ENCODE data around the gene DMWD.

Gene DMWD

DNA sequence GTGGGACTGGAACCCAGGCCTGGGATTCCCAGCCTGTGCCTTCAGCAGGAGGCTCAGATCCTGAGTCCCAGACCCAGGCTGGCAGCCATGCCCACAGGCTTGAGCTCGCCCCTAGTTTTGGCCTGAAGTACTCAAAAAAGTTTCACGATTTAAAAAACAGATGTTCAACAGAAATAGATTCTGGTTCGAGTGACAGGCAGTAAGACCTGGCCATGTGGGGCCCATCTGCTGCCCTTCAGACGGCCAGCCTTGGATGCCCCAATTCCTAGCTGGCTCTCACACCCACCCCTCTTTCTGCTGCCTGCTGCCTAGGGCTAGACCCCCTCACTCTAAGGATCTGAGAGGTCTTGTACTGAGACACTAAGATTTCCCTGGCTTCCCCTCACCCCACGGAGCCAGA, 7.5 kb downstream of the DMWD start:
- DNase-seq (ENCODE audit: low spot score), result no peak

DNA sequence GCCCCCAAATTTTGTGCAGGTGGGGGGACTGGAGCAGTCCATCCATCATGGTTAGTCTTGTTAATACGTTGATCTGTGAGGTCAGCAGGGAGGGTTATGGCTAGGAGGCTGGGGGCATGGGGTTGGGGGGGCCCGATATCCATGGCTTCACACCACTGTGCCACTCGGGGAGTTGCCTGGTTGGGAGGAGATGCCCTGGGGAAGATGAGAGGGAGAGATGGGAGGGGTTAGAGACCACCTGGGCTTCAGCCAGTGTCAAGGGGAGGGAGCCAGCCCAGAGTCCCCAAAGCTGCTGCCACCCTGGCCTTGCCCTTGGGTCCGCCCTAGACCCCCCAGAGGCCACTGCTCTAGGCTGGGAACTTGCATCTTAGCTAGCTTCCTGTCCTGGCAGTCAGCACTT, 8.5 kb downstream of the DMWD start:
- no peak for DNase-seq (ENCODE audit: low spot score)

DNA sequence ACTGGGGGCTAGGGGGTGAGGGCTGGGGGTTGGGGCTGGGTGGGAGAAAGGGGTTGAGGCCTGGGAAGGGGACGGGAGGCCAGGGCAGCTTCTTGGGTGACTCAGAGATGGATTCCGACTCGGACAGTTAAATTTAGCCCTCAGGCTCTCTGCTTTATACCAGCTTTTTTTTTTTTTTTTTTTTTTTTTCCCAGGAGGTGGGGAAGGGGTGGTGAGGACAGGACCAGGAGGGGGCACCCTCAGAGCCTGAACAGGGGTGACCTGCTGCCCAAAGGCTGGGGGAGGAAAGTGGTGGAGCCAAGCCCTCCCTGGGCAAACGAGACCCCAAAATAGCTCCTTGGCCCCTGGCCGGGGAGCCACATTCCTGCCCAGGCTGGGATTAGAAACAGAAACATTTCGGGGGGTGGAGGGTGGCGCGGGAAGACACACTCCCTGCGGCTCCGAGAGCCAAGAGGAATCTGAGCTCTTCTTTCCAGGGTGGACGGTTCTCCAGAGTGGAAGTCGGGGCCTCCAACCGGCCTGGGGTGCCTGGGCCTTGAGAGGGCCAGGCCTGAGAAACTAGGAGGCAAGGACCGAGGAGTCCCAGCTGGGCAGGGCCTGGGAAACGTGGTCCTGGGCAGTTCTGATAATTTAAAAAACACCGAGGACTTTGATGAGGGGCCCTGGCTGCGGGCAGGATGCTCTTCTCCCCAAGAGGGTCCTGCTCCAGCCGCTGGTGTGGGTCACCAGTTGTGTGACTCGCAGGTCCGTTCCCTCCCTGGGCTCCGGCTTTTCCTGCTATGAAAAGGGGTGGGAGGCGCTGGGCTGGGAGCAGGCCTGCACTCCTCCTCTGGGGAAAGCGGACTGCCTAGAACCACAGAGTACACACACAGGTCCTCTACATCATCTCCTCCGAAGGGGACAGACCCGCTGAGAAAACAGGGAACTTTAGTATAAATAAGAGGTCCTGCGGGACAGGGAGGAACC, 9.5 kb downstream of the DMWD start:
- DNase-seq (ENCODE audit: low spot score), result no peak

DNA sequence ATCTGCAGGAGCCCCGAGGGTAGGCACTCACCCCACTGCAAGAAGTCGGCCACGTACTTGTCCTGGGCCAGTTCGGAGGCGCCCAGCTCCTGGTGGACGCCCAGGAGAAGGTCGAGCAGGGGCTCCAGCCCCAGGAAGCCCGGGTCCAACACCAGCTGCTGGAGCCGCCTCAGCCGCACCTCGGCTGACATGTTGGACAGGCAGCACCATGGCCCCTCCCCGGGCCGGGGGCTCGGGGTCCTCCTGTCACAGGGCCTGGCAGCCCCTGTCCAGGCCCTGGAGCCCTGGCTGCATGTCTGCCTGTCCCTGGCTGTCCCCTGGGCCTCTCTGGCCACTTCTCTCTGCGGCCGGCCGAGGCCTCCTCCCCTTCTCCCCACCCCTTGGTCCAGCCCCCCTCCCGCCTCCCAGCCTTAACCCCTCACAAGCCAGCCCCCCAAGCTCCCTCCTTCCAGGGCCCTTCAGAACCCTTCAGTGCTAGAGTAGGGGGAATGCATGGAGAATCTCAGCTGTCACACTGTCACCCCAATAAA, 10.4 kb downstream of the DMWD start, which contains the start of gene DMPK:
Gene DMPK, minus strand, starts transcription at position 329 of the 530 bp plus-strand sequence. Its CDS starts 138 bp downstream, at position 191.
- DNase-seq (ENCODE audit: low spot score), result no peak

DNA sequence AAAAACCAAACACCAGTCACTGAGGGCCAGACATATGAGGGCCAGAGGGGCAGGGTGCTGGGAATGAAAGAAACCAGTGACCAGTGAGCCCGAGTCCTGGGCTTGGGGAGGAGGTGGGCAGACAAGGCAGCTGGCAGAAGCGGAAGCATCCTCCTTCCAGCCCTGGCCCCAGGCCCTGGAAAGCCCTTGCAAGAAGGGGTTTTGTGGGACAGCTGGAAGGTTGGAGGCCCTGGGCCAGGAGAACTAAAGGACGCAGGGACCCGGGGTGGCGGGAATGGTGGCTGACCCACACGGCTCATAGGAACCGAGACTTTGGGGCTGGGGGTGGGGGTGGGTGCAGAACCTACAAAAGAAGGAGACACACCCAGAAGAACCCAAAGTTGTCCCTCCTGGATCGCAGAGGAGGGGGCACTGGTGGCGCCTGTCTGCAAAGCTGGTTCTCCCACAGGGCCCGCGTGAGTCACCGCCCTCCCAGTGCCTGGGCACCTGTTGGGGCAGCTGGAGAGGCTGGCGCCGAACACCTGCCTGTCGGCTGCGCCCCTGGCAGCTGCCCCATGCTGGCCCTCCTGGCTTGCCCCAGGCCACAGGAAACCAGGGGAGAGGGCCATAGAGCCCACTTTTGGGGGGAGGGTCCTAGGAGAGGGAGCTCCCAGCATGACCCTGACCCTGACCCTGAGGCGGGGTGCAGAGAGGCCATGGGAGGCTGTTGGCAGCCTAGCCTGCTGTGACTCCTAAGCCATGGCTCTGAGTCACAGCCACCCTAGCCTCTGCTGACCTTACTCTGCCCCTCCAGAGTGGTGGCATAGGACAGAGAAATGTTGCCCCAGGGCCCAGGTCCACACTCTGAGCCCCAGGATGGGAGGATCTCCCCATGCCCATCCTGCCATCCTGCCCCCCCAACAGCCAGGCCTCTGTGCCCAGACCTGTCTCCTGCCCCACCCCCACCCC, 11.2 kb downstream of the DMWD start:
- no peak for DNase-seq (ENCODE audit: low spot score)

DNA sequence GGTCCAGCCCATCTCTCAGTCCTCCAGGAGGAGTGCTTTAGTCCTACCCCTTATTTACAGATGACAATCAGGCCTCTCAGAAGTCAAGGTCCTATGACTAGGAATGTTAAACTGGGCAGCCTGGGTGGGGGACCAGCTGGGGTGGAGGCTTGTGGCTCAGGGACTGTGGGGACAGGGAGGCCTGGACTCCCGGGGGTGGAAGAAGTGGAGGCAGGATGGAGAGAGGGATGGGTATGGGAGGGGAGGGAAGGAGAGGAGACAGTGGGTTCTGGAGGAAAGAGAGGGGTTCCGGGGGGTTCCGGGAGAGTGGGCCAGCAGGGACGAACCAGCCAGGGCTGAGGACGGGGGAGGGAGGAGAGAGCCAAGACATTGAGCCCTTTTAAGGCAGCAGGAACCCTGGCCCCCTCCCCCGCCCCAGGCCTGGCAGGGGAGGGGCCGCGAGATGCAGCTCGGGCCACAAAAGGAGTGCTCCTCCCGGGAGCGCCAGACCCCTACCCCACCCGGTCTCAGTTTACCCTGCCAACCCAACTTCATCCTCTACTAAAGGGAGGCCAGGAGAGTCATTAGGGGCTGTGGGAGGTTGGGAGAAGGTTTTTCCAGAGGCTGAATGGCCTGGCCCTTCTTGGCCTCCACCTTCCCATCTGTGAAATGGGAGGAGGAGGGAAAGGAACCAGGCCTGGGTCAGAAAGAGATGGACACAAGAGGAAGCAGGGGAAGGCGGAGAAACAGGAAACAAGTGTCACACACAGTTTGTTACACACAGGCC, 12.0 kb downstream of the DMWD start:
- DNase-seq (ENCODE audit: low spot score), result no peak

DNA sequence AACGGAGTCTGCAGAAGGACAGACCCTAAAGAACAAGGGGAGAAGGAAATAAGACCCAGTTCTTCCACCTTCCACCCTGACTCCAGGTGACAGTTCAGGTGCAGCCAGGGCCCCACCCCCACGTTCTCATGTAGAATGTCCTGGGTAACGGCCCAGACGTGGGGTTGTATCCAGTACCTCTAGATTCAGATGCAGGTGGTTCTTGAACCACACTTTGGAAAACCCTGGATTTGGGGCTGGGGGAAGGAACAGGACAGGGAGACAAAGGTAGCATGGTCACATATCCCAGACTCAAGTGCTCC, 12.5 kb downstream of the DMWD start:
- no peak for DNase-seq (ENCODE audit: low spot score)

DNA sequence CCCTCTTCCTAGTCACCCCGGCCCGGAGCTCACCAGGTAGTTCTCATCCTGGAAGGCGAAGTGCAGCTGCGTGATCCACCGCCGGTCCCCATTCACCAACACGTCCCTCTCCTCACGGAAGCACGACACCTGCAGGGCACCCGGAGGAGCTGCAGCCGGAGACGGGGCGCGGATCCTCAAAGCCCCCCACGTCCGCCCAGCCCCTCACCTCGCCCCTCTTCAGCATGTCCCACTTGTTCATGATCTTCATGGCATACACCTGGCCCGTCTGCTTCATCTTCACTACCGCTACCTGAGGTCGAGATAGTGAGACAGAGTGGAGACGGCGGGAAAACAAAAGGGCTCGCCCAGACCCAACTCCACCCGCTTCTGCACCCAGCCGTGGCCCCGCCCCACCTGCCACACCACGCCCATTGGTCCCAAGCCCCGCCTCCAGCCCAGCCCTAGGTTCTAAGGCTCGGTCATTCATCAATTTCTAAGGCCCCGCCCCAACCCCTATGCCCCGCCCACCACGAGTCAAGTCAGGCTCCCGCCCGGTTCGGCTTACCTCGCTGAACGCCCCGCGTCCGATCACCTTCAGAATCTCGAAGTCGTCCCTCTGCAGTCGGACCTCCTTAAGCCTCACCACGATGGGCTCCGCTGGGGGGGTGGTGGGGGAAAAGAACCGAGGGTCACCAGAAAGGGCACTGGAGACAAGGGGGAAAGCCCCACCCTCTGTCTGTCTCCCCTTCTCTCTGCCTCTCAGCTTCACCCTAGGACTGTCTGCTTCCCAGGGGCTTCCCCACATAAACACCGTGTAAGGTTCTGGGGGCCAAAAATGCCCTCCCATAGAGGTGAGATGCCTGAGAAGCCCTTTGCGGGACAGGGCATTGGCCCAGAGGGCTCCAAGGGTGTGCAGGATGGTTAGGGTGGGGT, 13.2 kb downstream of the DMWD start:
- peak; percentile 85 for DNase-seq (ENCODE audit: low spot score)

DNA sequence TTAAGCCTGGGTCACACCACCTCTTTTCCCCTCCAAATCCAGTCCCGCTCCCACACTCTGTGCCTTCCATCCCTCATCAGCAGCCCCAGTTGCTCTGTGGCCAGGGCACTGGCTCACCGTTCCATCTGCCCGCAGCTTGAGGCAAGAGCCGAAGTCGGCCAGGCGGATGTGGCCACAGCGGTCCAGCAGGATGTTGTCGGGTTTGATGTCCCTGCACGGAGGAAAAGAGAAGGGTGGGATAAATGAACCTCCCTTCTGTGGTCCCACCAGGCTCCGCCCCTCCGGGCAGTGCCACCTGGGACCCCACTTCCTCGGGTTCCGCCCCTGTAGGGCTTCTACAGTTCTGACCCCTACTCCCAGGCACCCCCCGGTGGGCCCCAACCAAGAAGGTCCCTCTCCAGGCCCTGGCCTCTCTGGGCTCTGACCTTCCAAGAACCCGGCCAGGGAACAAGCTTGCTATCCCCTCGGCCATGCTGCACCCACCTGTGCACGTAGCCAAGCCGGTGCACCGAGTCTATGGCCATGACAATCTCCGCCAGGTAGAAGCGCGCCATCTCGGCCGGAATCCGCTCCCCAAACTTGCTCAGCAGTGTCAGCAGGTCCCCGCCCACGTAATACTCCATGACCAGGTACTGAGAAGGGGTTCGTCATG, 14.5 kb downstream of the DMWD start:
- no peak for DNase-seq (ENCODE audit: low spot score)

DNA sequence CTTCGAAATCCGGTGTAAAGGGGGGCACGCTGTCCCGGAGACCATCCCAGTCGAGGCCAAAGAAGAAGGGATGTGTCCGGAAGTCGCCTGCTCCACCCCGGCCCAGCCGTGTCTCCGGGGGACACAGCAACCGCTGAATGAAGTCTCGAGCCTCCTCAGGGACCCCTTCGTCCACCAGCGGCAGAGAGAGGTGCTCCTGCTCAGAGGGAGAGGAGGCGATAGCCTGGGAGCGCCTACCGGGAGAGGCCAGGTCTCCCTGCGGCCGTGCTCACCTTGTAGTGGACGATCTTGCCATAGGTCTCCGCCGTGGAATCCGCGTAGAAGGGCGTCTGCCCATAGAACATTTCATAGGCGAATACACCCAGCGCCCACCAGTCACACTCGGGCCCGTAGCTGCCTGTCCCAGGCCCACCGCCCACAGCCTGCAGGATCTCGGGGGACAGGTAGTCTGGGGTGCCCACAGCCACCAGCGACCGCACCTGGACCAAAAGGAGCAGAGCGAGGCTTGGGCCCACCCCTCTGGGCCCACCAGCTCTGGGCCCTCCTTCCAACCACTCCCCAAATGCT, 15.2 kb downstream of the DMWD start:
- no peak for DNase-seq (ENCODE audit: low spot score)

DNA sequence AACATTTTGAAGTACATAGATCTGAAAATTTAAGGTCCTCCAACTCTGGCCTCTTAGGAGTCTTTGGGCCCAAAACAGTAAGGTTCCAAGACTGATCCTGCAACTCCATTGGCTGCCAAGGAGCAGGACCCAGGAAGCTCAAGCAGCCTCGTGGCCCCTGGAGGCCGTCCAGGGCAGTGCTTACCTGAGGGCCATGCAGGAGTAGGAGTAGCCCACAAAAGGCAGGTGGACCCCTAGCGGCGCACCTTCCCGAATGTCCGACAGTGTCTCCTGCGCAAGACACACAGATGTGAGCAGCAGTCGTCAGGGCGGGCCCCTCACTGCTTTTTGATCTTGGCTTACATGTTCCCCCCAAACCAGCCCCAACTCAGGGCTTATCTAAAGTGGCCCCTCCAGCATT, 17.9 kb downstream of the DMWD start:
- no peak for DNase-seq (ENCODE audit: low spot score)

DNA sequence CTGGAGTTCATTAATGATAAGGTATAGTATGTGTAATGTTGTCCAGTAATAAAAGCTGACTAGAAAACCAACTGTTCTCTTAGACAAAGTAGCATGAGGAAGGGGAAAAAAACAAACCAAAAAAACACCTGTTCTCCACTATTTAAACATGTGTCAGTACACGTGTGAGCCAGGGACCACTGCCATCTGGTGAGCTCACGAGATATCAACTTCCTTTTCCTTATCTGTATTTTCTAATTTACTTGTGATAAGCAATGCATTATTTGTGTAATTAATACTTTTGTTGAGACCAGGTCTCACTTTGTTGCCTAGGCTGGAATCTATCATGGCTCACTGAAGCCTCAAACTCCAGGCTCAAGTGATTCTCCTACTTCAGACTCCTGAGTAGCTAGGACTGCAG, 19.3 kb downstream of the DMWD start:
- no peak for DNase-seq (ENCODE audit: low spot score)

DNA sequence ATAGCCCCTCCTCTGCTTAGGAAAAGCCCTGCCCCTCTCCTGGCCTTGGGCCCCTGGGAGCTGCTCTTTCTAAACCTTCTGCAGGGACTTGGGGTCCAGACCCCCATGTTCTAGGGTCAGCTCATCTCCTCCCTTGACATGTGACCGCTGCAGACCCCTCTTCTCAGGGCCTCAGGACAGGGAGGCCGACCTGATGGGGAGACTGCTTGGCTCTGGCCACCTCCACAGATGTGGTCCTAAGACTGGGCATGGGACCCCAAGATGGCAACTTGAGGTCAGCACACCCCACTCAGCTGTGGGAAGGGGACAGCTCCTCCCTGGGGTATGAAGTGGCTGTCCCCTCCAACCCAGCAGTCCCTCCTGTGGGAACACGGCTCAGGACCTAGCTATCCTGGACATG, 19.7 kb downstream of the DMWD start:
- no peak for DNase-seq (ENCODE audit: low spot score)

DNA sequence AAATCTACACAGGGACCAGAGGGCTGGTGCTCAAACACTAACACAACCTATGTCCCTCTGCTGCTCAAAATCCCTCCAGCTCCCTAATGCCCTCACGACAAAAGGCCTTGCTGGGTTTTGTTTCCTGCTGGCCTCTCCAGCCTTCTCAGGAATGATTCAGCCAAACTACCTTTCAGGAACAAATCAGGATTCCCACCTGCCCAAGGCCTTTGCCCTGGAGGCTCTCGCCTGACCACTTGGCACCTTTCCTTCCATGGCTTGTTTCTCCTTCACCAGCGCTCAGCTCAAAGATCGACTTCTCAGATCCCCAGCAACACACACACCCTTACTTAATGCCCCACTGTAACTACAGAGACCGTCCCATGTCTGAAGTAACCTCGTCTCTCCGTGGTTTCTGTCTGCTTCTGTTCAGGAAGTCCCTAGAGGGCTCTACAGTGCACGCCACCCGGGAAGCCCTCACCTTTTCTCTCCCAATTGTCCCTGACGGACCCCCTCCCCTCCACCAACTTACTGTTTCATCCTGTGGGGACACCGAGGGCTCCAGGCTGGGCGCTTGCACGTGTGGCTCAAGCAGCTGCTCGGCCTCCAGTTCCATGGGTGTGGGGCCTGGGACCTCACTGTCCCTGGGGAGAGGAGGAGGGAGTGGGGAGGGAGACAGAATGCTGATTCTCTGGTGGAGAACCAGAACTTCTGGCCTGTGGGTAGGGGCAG, 20.4 kb downstream of the DMWD start:
- no peak for DNase-seq (ENCODE audit: low spot score)

DNA sequence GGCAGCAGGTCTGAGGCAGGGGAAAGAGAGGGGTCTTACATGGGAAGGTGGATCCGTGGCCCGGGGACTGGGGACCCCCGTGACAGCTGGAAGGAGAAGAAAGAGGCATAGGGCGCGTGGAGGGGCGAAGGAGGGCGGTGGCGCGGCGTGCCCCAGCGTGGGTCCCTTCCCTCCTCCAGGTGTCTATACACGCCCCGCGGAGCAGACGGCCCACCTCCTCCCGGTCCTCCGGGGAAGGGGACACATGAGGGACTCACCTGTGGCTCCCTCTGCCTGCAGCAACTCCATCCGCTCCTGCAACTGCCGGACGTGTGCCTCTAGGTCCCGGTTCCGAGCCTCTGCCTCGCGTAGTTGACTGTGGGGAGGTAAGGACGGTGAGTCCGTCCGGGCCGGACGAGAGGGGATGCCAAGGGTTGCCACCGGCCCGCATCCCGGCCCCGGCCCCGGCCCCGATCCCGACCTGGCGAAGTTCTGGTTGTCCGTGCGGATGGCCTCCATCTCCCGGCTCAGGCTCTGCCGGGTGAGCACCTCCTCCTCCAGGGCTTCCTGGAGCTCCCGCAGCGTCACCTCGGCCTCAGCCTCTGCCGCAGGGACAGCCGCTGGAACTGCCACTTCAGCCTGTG, 21.2 kb downstream of the DMWD start:
- DNase-seq (ENCODE audit: low spot score), result no peak

DNA sequence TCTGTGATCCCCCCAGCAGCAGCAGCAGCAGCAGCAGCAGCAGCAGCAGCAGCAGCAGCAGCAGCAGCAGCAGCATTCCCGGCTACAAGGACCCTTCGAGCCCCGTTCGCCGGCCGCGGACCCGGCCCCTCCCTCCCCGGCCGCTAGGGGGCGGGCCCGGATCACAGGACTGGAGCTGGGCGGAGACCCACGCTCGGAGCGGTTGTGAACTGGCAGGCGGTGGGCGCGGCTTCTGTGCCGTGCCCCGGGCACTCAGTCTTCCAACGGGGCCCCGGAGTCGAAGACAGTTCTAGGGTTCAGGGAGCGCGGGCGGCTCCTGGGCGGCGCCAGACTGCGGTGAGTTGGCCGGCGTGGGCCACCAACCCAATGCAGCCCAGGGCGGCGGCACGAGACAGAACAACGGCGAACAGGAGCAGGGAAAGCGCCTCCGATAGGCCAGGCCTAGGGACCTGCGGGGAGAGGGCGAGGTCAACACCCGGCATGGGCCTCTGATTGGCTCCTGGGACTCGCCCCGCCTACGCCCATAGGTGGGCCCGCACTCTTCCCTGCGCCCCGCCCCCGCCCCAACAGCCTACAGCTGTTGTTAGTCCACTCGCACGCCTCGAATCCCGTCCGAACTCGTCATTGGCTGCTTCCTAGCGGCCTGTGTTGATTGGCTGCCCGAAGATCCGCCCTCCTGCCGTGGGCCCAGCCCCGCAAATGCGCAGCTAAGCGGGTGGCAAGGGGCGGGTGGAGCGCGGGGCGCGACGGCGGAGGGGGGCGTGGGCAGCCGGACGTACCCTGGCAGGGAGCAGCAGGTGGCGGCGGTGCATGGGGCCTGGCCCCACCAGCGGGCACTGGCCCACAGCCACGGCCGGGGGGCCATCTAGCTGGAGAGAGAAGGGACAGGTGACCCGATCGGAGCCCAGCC, 22.2 kb downstream of the DMWD start:
- DNase-seq (ENCODE audit: low spot score), result peak; percentile 95

DNA sequence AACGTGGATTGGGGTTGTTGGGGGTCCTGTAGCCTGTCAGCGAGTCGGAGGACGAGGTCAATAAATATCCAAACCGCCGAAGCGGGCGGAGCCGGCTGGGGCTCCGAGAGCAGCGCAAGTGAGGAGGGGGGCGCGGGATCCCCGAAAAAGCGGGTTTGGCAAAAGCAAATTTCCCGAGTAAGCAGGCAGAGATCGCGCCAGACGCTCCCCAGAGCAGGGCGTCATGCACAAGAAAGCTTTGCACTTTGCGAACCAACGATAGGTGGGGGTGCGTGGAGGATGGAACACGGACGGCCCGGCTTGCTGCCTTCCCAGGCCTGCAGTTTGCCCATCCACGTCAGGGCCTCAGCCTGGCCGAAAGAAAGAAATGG, 22.8 kb downstream of the DMWD start:
- no peak for DNase-seq (ENCODE audit: low spot score)
